GM19395 (cell line): Measurements from ENCODE around the gene PHOSPHO2.

Experiments used
- ATAC-seq: cut with Tn5 transposase; IDR thresholded peaks from one replicate; pipeline ENCODE4 v1.9.1; 2021; ENCODE audit warnings: mild to moderate bottlenecking, moderate library complexity; ENCODE audit not compliant: unreplicated experiment

PHOSPHO2 gene, protein sequence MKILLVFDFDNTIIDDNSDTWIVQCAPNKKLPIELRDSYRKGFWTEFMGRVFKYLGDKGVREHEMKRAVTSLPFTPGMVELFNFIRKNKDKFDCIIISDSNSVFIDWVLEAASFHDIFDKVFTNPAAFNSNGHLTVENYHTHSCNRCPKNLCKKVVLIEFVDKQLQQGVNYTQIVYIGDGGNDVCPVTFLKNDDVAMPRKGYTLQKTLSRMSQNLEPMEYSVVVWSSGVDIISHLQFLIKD

DNA sequence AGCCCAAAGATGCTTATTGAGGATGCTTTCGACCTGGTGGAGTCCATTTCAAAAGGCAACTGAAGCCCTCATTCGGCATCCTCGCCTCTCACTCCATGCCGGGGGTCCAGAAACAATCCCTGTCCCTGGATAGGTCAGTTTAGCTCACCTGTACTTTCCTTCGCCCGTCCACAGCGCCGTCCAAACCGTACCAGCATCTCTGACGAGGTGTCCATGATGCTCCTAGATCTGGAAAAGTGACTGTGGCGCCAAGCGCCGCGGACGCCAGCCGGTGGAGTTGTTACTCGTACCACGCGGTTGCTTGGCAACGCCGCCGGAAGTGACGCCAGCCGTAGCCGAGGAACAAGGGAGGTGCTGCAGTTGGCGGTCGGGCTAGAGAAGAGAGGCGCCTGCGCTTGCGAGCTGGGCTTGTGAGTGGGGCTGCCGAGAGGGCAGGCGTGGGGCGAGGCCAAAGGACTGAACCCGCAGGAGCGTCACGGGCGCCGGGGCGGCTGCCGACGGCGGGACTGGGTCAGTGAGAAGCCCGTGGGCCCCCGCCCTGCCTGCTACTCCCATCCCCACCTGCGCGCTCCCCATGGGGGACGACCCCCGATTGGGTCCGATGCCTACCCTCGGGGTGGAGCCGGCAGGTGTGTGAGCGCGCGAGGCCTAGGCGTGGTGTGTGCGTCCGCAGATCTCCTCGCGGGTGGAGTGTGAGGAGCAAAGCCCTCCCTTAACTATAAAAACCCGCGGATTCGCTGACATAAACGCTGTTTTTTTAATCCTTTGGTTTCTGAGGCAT is at the start of gene PHOSPHO2, which contains the start of gene CFAP210:
TSS of gene PHOSPHO2 (plus strand) at position 357 of the 781 bp plus-strand sequence. CDS start 6,503 bp downstream, outside the sequence.
TSS of gene CFAP210 (minus strand) at position 293 of the 781 bp plus-strand sequence. CDS start at position 215, 78 bp downstream.
- ATAC-seq: peak; percentile 99

GRCh38 chr2:169647496-169647895 is 46.8 kb upstream of the PHOSPHO2 start:
- ATAC-seq: no peak

DNA sequence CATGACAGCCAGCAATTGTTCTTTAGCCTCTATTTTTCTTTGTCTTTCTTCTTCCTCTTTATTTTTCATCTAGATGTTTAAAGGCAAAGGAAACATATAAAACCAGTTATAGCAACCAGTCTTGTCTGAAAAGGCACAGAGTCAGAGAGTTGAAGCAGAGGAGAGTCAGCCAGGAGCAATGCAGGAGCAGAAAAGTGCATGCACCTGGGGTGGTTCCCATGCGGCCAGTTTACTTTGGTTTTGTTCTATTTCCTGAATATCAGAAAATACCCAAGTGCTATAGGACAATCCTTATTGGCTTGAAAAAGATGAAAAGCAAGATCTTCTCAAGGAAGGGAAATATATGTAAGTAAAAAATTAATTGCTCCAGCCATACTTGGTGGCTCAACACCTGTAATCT is 45.0 kb upstream of the PHOSPHO2 start:
- ATAC-seq: no peak

DNA sequence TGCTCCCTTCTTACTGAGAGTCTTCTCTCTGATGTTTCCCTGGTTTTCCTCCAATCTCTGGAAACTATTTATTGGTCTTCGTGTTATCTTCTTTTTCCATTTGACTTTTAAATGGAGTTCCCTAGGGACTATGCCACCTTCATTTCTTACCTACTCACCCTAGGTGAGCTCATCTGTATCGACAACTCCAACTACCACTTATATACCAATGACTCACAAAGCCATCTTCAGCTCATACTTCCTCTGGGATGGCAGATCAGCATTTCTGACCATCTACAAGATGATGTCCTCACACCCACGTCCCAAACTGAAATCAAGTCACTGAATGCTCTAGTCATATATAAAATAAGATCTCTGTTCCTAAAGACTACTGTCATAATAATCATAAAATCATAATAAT is 40.6 kb upstream of the PHOSPHO2 start:
- ATAC-seq: no peak

DNA sequence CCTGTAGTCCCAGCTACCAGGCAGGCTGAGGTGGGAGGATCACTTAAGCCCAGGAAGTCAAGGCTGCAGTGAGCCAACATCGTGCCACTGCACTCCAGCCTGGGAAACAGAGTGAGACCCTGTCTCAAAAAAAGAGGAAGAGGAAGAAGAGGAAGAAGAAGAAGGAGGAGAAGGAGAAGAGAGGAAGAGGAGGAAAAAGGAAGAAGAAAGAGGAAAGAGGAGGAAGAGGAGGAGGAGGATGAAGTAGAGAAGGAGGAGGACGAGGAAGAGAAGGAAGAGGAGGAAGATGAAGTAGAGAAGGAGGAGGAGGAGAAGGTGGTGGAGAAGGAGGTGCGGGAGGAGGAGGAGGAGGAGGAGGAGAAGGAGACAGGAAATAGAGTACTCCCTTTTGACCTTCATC is 38.1 kb upstream of the PHOSPHO2 start:
- ATAC-seq: no peak

- no peak for ATAC-seq
These were observed 35.4 kb upstream of the PHOSPHO2 start for GRCh38 chr2:169658877-169659276.

DNA sequence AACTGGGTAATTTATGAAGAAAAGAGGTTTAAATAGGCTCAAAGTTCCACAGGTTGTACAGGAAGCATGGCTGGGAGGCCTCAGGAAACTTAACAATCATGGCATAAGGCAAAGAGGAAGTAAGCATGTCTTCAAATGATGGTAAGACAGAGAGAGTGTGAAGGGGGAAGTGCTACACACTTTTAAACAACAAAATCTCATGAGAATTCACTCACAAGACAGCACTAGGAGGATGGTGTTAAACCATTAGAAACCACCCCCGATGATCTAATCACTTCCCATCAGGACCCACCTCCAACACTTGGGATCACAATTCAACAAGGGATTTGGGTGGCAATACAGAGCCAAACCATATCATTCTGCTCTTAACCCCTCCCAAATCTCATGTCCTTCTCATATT is 34.9 kb upstream of the PHOSPHO2 start:
- no peak for ATAC-seq

- no peak for ATAC-seq
These were observed 33.0 kb upstream of the PHOSPHO2 start for GRCh38 chr2:169661265-169661664.

GRCh38 chr2:169662744-169663143 is 31.5 kb upstream of the PHOSPHO2 start:
- ATAC-seq: no peak

DNA sequence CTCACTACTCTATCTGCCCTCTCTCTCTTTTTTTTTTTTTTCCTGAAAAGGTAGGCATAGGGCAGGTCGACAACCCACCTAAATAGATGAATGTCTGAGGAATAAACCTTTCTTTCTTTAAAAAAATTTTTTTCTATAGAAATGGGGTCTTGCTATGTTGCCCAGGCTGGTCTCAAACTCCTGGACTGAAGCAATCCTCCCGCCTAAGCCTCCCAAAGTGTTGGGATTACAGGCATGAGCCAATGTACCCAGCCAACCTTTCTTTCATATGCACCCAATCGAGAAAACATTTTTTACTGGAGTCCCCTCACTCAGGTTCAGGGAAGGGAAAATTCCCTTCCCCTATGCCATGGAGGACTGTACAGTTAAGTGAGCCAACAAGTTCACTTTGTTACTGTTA is 31.0 kb upstream of the PHOSPHO2 start:
- no peak for ATAC-seq

DNA sequence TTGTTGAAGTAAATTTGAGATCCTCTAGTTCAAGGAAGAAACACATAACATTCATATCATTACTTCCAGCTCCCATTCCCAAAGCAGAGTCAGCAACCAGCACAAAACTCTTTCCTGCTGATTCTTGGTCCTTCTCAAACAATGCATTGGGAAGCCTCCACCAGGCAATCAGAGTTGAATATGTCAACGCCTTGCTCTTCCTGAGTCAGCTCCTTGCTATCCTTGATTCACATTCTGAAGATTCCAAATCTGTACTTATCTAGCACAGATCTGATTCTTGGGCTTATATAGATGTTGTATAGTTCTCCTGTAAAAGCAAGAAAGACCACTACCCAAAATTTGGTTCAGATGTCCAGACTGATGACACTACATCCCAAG is 29.7 kb upstream of the PHOSPHO2 start:
- no peak for ATAC-seq

DNA sequence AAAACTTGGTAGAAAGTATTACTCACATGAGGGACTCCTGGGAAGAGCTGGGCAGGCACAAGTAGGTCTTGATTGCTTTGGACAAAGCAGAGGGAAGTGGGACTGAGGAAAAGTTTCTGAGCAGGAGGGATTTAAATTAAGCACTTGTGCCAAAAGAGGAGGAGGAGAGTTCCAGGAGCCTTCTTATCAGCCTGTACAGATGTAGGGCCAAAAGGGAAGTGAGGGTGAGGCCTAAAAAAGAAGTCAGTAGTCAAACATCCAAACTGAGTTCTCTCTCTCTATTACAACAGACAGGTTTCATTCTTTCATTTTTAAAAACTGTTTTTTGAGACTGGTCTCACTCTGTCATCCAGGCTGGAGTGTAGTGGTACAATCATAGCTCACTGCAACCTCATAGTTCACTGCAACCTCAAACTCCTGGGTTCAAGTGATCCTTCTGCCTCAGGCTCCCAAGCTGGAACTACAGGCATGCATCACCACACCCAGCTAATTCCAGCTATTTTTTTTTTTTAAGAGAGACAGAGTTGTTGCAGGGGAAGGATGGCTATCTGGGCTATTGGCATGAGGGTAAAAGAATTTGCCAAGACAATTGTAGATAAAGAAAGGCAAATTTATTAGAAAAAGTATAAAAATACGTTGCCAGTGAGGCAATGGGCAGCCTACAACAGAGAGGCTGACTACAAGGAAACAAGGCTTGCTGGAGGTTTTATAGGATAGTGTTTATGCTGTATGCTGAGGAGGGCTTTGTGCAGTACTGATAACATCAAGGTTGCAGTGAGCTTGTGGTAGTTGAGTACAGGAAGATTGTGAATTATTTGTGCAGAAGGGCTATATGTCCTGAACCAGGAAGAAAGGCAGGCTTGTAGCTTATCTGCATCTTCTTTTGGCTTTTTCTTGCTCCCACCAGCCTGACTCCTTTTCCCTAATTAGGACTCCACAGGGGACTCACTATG is 29.0 kb upstream of the PHOSPHO2 start:
- ATAC-seq: no peak

DNA sequence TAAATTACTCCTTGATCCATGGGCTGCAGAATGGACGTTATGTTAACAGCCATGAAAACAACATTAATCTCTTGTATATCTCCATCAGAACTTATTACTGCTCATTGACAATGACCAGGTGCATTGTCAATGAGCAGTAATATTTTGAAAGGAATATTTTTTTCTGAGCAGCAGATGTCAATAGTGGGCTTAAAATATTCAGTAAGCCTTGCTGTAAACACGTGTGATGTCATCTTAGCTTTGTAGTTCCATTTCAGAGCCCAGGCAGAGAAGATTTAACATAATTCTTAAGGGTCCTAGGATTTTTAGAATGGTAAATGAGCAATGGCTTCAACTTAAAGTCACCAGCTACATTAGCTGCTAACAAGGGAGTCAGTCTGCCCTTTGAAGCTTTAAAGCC is 26.7 kb upstream of the PHOSPHO2 start:
- ATAC-seq: no peak

GRCh38 chr2:169670215-169670651 is 24.0 kb upstream of the PHOSPHO2 start:
- peak; percentile 74 for ATAC-seq

DNA sequence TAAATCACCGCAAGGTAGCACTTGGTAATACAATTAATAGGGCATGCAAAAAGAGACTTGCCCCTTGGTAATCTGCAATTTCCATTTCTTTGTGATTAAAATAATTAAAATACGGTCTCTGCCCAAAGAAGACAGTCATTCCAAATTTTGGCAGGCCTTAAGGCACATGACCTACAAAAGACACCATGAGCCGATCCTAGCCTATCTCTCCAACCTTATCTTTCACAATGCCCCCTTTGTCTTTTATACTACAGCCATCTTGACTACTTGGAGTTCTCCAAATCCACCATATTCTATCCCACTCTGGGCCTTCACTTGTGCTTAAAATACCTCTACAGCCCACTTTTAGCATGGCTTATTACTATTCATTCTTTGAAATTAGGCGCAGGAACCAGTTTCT is 23.3 kb upstream of the PHOSPHO2 start:
- ATAC-seq: no peak

DNA sequence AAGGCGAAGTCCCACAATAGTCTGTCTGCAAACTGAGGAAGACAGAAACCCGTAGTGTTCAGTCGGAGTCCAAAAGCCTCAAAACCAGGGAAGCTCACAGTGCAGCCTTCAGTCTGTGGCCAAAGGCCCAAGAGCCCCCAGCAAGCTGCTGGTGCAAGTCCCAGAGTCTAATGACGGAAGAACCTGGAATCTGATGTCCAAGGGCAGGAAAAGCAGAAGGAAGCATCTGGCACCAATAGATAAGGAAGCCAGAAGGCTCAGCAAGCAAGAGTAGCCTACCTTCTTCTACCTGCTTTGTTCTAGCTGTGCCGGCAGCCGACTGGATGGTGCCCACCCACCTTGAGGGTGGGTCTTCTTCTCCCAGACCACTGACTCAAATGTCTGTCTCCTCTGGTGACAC is 21.9 kb upstream of the PHOSPHO2 start:
- ATAC-seq: no peak

DNA sequence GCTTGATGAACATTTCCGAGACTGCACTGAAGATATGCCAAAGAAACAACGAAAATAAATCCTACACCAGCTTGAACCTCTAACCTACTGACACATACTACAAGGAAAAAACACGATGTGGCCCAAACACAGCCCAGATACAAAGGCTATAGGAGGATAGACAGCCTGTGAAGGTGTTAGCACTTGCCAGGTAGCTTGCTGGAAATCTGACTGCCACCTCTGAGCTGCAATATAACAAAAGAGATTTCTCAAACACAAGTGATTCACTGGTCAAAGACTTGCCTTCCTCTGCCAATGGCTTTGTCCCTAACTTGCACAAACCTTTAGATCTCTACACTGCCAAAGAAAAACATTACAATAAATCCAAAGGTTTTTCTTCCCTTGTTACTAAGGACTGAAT is 21.2 kb upstream of the PHOSPHO2 start:
- no peak for ATAC-seq

DNA sequence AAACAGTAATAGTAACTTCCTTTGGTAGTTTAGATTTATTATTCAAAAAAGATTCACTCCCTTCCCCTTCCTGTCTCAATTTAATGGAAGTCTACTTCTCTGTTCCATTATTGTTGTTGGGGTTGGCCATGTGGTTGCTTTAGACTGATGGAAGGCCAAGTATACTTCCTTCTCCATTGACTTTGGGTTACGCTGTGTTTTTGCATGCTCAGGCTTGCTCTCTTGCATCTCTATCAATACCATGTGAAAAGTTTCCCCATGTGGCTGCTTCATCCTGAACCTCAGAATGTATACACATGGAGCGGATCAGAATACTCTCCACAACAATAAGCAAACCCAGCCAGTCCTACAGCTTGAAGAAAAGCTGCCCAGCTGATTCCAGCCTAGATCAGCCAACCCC is 20.3 kb upstream of the PHOSPHO2 start:
- ATAC-seq: no peak

DNA sequence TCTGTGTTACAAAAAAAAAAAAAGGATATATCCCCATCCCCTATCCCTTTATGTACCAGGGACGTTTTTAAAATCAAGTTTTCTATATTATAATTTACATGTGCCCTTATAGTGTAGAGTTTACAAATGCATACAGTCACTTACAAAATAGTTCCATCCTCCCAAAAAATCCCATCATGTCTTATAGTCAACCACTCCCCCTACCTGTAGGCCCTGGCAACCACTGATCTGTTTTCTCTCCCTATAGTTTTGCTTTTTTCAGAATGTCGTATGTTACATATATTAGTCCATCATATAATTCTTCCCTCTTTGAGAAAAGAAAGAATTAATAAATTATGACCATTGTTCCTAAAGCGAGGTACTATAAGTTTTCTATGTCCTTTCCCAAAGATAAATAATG is 17.9 kb upstream of the PHOSPHO2 start:
- ATAC-seq: no peak

GRCh38 chr2:169676850-169677249 is 17.4 kb upstream of the PHOSPHO2 start:
- ATAC-seq: no peak

- ATAC-seq: no peak
These were observed 11.2 kb upstream of the PHOSPHO2 start for GRCh38 chr2:169683054-169683424.
